Keratinocyte (primary cell): ENCODE measurements around the gene PCF11. TPM values are rescaled to one million over a fixed set of nuclear protein-coding genes. Genes with fewer than 3 reads are reported as not detected.
A peak's percentile ranks its signal among the peaks of the same experiment; 100 is the strongest.

ENCODE experiments used
- DNase-seq: peaks from one replicate; pipeline ENCODE4 v3.0.0-alpha.2; 2011; ENCODE audit warnings: low read depth, missing footprints, low spot score
- FAIRE-seq: peaks from 2 replicates; lab custom pipeline; 2011; peaks lifted over from hg19 to GRCh38; lab: Jason Lieb, UNC
- H2AFZ ChIP-seq: 2 replicates; pipeline ENCODE4 v1.6.0; 2012; ENCODE audit warnings: low read length, control low read depth, inconsistent platforms; ENCODE audit not compliant: control insufficient read depth
- H3K27ac ChIP-seq: 2 replicates; pipeline ENCODE4 v1.5.1; 2011; ENCODE audit warnings: low read length; ENCODE audit not compliant: control insufficient read depth, insufficient read depth
- H3K27me3 ChIP-seq: 3 replicates; pipeline ENCODE4 v1.6.0; 2011; ENCODE audit warnings: low read length; ENCODE audit not compliant: control insufficient read depth, insufficient read depth; ENCODE audit errors: extremely low read depth
- H3K36me3 ChIP-seq, 2 experiments: 2 replicates in 1 of 2; 3 replicates in 1 of 2; pipeline ENCODE4 v1.5.1; 2011; ENCODE audit warnings: low read length in 2 of 2, mild to moderate bottlenecking in 1 of 2; ENCODE audit not compliant: control insufficient read depth in 2 of 2, insufficient read depth in 2 of 2; ENCODE audit errors: extremely low read depth in 1 of 2
- H3K4me1 ChIP-seq: 3 replicates; pipeline ENCODE4 v1.5.1; 2011; ENCODE audit warnings: low read length; ENCODE audit not compliant: control insufficient read depth, insufficient read depth; ENCODE audit errors: extremely low read depth
- H3K4me2 ChIP-seq: 3 replicates; pipeline ENCODE4 v1.6.0; 2011; ENCODE audit warnings: low read depth, low read length; ENCODE audit not compliant: control insufficient read depth, insufficient read depth; ENCODE audit errors: extremely low read depth
- H3K4me3 ChIP-seq, 3 experiments: fragments of 200-600 bp in 1 of 3; sonication (generic) in 1 of 3; 2 replicates in 2 of 3; 3 replicates in 1 of 3; pipeline ENCODE4 v1.5.1; 2011 to 2016; ENCODE audit warnings: low read length in 3 of 3, mild to moderate bottlenecking in 3 of 3, control low read depth in 2 of 3, inconsistent platforms in 1 of 3, low read depth in 1 of 3, mixed read lengths in 1 of 3, mixed run types in 1 of 3, moderate library complexity in 1 of 3; ENCODE audit not compliant: control insufficient read depth in 2 of 3, insufficient read depth in 2 of 3; ENCODE audit errors: extremely low read depth in 1 of 3
- H3K79me2 ChIP-seq: 2 replicates; pipeline ENCODE4 v1.6.0; 2012; ENCODE audit warnings: low read length; ENCODE audit not compliant: control insufficient read depth, insufficient read depth
- H3K9ac ChIP-seq: 3 replicates; pipeline ENCODE4 v1.6.0; 2011; ENCODE audit warnings: low read length; ENCODE audit not compliant: control insufficient read depth, insufficient read depth; ENCODE audit errors: extremely low read depth
- H3K9me1 ChIP-seq: 3 replicates; pipeline ENCODE4 v1.6.0; 2011; ENCODE audit warnings: low read length; ENCODE audit not compliant: control insufficient read depth, insufficient read depth; ENCODE audit errors: extremely low read depth
- H3K9me3 ChIP-seq: 2 replicates; pipeline ENCODE4 v1.5.1; 2012; ENCODE audit warnings: low read depth, low read length; ENCODE audit not compliant: control insufficient read depth
- H4K20me1 ChIP-seq: 3 replicates; pipeline ENCODE4 v1.6.0; 2011; ENCODE audit warnings: low read length; ENCODE audit not compliant: control insufficient read depth, insufficient read depth; ENCODE audit errors: extremely low read depth
- CTCF ChIP-seq, 3 experiments: IDR thresholded peaks in 1 of 3; conservative IDR thresholded peaks in 1 of 3; optimal IDR thresholded peaks in 1 of 3; 2 replicates in 2 of 3; 3 replicates in 1 of 3; pipeline versions ENCODE3 to v1.5.1; 2011; ENCODE audit warnings: low read length in 3 of 3, mild to moderate bottlenecking in 3 of 3, moderate library complexity in 2 of 3, control low read depth in 1 of 3, inconsistent platforms in 1 of 3; ENCODE audit not compliant: insufficient read depth in 2 of 3; ENCODE audit errors: extremely low read depth in 1 of 3
- EZH2 ChIP-seq: IDR thresholded peaks from one replicate; pipeline ENCODE4 v1.6.1; 2012; ENCODE audit warnings: inconsistent platforms, mild to moderate bottlenecking, low read length, moderate library complexity
- dilution Hi-C: fragments of 300-500 bp; cut with MboI; formaldehyde crosslinking; loops from one replicate; pipeline ENCODE4 v1.7.0; 2020; ENCODE audit warnings: low sequenced_read_pairs; ENCODE audit not compliant: extremely low pct_ligation_motif_present
- polyA plus RNA-seq, 5 experiments: library from polyadenylated mRNA; depleted of rRNA in 3 of 5; stranded (reverse) in 3 of 5; stranded (forward) in 1 of 5; unstranded in 1 of 5; fragments of >200 nt; gene quantifications; 1 replicate in 1 of 5; 2 replicates in 3 of 5; 3 replicates in 1 of 5; pipeline versions ENCODE4 v1.2.1 to v1.2.3, GENCODE V29; 2011 to 2012; ENCODE audit warnings: missing spikeins in 2 of 5, low read depth in 1 of 5, low replicate concordance in 1 of 5

The PCF11 gene
- polyA plus RNA-seq, 1 donor (not counting 4 experiments of a cell fraction or from before 2014, with no cell fraction given) = 32.8 TPM

- FAIRE-seq (no peak), DNase-seq (no peak)
- dilution Hi-C loops = no loop called here
- Histone ChIP-seq H3K9ac (no peak overlapping the region), H3K27me3 (no peaks in the 10 kb centered on the region), H3K4me3 (peak overlapping the region; percentile 84 to 100 (median 90)), H3K79me2 (peaks cover 23% of the 10 kb centered on the region), H3K36me3 (peaks cover 9 to 15% of the 10 kb centered on the region in 2 experiments), H3K9me1 (no peaks in the 10 kb centered on the region), H3K4me2 (peak overlapping the region; percentile 78), H3K4me1 (peaks cover 17% of the 10 kb centered on the region), H3K9me3 (no peaks in the 10 kb centered on the region), H3K27ac (no peak overlapping the region), H2AFZ (peak overlapping the region; percentile 51), H4K20me1 (no peaks in the 10 kb centered on the region)
- no peak for TF ChIP-seq CTCF (optimal IDR thresholded peaks at IDR 0.05 in 1 of 3, IDR thresholded peaks at IDR 0.05 in 1 of 3, conservative IDR thresholded peaks at IDR 0.05 in 1 of 3; ENCODE audit: extremely low read depth in 1 of 3, insufficient read depth in 2 of 3, low read length in 3 of 3)
- no peak for TF ChIP-seq EZH2
Observed at GRCh38 chr11:83195143-83195466, 38.2 kb downstream of the PCF11 start.

- TF ChIP-seq EZH2 = no peak
- TF ChIP-seq CTCF (optimal IDR thresholded peaks at IDR 0.05 in 1 of 3, IDR thresholded peaks at IDR 0.05 in 1 of 3, conservative IDR thresholded peaks at IDR 0.05 in 1 of 3; ENCODE audit: extremely low read depth in 1 of 3, insufficient read depth in 2 of 3, low read length in 3 of 3) = no peak
- no peak overlapping the region for H3K27ac ChIP-seq
- no peaks in the 10 kb centered on the region for H4K20me1 ChIP-seq
- peaks cover 23% of the 10 kb centered on the region for H3K79me2 ChIP-seq
- H3K4me1 ChIP-seq = peaks cover 17% of the 10 kb centered on the region
- H3K9me1 ChIP-seq = no peaks in the 10 kb centered on the region
- no peak overlapping the region for H3K4me3 ChIP-seq
- dilution Hi-C loops = no loop called here
- no peaks in the 10 kb centered on the region for H3K27me3 ChIP-seq
- FAIRE-seq (no peak), DNase-seq (no peak)
- peaks cover 9 to 15% of the 10 kb centered on the region in 2 experiments for H3K36me3 ChIP-seq
- H3K9me3 ChIP-seq = no peaks in the 10 kb centered on the region
- H3K4me2 ChIP-seq = peak overlapping the region; percentile 78
- no peak overlapping the region for H3K9ac ChIP-seq
- H2AFZ ChIP-seq = peak overlapping the region; percentile 51
Observed at GRCh38 chr11:83195649-83196048, 38.7 kb downstream of the PCF11 start.
